NCI-H69 (cell line): ENCODE results near the gene SSH2.
"Not testable (repeated sequence)": the region's sequence is repeated elsewhere in the genome, so short reads cannot be mapped to it uniquely, and the experiment has no call there.

Experiments
- DNase-seq: peaks from one replicate; lab custom pipeline; 2025; lab: John Stamatoyannopoulos, UW

The SSH2 gene

GRCh38 chr17:29779812-29780190 lies 150.2 kb downstream of the SSH2 start:
- not testable (repeated sequence) for DNase-seq

- peak; percentile 75 for DNase-seq
Observed at GRCh38 chr17:29778956-29779811, 150.8 kb downstream of the SSH2 start.

DNA sequence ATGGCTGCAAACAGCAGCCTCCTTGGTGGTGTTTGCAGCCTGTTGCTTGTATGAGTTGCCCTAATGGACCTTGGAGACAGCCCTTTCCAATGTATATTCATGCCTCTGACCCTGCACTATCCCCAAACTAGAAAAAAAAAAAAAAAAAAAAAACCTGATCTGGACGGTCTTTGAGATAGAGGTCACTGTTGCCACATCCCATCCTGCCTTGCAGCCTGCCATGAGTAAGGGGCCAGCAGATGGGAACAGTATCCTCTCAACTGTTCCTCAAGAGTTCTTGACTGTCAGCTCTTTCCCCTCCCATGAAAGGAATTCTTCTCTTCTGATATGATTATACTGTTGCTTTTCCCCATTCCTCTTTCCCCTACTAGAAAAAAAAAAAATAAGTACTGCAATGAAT lies 152.4 kb downstream of the SSH2 start:
- no peak for DNase-seq

GRCh38 chr17:29776026-29776425 lies 154.0 kb downstream of the SSH2 start:
- DNase-seq: no peak

- DNase-seq: no peak
Observed at GRCh38 chr17:29772981-29773380, 157.0 kb downstream of the SSH2 start.

DNA sequence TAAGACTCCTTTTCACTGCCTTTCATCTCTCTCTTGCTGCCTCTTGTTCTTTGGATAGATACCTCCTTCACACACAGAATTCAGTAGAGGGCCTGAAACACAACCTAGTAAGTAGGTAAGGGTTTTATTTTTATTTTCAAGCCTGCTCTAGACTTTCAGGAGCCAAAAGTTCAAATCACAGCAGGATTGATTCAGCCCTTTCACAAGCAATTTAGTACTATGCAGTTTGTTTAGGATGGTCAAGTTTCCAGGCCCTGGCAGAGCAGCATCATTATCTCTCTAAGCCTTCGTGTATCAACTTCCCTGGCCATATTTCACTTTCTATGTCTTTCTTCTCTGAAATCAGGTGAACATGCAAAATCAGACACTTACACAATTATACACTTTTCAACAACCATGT lies 158.5 kb downstream of the SSH2 start:
- peak; percentile 87 for DNase-seq

GRCh38 chr17:29769225-29769624 lies 160.8 kb downstream of the SSH2 start:
- DNase-seq: no peak

DNA sequence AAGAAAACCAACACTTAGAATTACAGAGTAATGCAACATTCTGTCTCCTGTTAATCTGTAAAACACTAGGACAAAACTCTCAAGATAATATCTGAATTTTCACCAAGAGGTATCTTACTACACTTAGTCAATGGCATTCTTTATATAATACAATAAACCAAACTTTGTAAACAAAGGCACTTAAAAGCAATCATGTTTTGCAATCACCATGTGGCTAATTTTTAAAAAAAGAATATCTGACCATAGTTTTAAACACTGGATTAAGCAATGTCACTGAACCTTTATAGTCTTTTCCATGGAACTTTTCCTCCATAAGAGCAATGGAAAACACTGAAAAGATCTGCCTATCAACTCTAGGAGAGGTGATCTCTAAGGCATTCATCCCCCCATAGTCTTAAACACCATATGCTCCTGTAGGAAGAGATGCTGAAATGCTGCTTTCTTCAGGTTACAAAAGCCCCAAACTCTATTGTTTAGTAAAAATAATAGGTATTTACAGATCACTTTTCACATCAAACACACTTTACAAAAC lies 163.2 kb downstream of the SSH2 start:
- peak; percentile 74 for DNase-seq

DNA sequence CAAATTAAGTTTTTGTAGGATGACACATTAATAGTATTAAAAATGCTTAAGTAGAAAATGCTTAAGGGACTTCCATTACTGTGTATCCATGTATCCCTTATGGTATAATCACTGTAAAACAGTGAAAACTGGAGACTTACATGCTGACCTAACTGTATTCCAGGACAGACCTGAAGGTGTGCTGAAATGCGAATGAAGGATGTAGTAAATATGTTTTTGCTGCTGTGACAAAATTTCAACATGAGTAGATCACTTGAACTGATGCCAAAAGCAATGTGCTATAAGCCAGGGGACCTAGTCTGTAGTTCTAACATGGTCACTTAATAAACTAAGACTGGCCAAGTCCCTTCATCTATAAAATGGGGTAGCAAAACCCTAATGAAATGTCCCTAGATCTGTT lies 165.3 kb downstream of the SSH2 start:
- DNase-seq: peak; percentile 33

DNA sequence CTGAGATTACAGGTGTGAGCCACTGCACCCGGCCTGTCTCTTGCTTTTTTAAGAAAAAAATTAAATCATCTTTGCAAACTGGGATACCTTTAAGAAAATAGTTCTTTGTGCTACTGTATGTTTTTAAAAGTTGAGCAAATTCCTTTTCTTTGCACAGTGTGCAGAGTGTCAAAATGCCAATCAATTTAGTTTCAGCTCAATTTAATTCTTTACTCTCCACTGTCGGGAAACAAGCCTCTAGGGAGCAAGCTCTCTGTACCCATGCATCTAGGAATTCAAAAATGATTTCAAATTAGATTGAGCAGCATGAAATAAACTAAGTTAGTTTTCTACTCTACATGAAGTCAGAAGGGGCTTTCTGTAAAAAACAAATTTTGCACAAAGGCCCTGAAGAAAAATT lies 165.8 kb downstream of the SSH2 start:
- DNase-seq: peak; percentile 35

DNA sequence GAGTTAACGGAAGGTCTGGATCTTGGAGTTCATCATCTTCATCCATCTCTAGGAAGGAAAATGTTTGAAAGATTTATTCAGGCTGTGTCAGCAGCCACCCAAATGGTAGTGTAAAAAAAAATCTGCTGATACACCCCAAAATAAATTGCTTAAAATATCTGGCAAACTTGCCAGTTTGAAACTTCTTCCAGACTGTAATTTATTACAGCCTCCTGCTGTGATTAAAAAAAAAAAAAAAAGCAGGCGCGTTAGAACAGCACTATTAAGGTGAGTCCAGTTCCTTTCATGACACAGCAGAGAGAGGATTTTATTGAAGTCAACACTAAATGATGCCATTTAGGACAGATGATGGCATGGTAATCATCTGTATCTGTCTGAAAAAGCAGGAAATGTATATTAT lies 166.8 kb downstream of the SSH2 start:
- peak; percentile 33 for DNase-seq

DNA sequence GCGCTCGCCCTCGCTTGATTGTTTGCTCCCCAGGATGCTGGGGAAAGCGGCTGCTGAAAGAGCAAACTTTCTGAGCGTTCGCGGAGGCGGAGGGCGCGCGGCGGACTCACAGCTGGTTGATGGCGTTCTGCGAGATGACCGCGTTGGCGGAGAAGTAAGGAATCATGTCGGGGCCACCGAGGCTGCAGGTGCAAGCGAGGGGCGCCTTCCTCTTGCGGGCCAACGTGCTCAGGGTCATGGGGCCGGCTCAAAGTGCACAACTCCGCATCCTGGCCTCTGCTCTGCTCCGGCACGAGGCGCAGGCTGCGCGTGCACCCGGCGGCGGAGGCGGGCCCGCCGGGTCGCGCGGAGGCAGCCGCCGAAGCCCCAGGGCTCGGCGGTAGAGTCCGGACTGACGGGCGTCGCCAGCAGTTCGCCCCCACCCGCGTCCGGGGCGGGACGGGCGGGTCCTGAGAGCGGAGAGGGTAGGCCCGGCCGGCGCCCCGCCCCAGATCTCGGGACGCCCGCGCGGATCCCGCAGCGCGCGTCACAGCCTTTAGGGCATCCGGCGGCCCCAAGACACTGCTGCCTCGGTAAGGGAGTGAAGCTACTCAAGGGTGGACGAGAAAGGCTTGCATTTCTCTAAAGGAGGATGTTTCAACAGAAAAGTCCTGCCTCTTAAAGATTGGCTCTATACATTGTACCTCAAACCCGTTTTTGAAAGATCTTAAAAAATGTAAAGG lies 168.8 kb downstream of the SSH2 start:
- peak; percentile 93 for DNase-seq

DNA sequence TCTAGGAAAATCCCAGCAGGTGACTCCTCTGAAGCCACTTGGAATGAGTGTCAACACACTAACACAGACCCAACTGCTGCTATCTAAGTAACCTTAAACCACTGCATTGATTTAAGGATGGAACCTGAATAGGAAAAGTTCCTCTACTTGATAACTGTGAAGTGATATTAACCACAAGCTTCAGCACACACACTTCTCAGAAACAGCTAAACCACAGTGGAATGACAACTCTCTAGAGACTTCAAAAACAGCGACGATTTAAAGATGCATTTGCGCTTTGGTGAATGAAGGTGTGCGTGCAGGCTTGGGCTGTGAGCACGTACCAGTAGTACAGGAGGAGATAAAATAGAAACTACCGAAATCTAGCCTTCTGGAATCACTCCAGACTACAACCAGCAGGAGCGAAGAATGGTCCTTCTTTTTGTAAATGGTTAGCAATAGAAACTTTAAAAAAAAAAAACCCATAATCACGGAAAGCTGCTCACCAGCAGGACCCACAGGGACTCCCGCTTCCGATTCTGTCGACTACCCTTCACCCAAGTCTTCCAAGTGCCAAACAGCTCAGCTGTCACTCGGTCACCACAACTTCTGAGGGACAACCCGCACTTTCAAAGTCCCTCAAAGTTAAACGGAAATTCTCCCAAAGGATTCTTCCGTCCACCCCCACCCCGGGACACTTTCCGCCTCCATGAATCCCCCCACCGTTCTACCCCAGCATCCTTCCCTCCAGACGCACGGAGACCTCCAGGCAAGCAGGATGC lies 169.6 kb downstream of the SSH2 start:
- peak; percentile 26 for DNase-seq

- DNase-seq: no peak
Observed at GRCh38 chr17:29758255-29758654, 171.8 kb downstream of the SSH2 start.

- no peak for DNase-seq
Observed at GRCh38 chr17:29757788-29758187, 172.2 kb downstream of the SSH2 start.

DNA sequence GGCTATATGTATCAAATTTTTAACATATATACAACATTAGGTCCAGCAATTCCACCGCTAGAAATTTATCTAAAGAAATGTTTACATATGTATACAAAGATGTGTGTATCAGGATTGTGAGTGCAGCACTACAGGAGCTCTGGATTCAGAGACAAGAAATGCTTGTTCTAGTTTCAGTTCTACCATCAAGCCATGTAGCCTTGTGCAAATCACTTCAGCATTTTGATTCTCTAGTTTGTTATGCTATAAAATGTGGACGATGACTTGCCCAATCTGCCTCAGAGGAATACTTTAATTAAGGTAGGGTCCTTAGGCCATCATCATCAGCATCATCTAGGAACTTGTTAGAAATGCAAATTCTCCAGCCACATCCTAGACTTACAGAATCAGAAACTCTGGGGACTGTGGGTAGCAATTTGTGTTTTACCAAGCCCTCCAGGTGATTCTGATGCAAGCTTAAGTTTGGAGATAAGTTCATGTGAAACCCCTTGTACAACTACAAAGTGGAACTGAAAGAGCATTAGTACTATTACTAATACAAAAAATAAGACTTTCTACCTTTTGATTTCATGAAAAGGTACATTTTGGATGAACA lies 176.1 kb downstream of the SSH2 start:
- no peak for DNase-seq

GRCh38 chr17:29749045-29749825 lies 180.8 kb downstream of the SSH2 start:
- DNase-seq: no peak

DNA sequence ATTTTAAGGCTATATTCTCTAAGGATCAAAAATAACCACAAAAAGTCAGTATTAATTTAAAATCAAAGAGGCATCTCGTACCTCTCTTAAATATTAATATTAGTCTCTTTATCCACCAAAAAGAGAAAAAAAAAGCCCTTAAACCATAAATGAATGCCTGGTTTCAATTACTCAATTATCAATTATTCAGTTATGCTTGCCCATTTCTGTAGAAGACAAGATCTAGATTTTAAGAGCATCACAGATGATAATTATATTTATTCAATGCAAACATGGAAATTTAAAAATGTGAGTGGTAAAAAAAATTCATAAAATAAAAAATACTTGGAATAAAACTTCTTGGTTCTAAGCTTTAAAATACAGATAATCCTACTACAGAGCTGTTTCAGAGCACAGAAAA lies 181.6 kb downstream of the SSH2 start:
- no peak for DNase-seq

DNA sequence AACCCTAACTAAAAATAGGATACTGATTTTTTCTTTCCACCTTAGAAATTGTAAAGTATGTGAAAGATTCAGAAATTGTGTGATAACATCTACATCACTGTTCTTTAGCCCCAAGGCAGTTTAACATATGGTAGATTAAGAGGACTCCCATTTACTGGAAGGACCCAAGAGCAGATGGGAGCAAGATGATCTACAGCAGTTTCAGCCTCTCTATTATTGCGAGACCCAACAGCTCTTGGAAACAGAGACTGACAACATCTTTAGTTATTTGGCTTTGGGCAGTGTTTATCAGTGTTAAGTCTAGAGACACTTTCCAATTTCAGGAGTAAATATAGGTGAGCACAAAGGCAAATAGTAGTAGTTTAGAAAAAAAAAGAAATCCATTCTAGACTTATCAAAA lies 182.4 kb downstream of the SSH2 start:
- DNase-seq: peak; percentile 92

GRCh38 chr17:29746669-29747068 lies 183.4 kb downstream of the SSH2 start:
- peak; percentile 18 for DNase-seq

- DNase-seq: no peak
Observed at GRCh38 chr17:29744121-29744520, 185.9 kb downstream of the SSH2 start.
